Globus pallidus (tissue), 1 donor: ENCODE measurements around the gene IDH2.
A peak's percentile ranks its signal among the peaks of the same experiment; 100 is the strongest.

Experiments
- DNase-seq: peaks from one replicate; pipeline ENCODE4 v3.0.0-alpha.2; 2015; ENCODE audit warnings: low spot score

The IDH2 gene

GRCh38 chr15:90062973-90063769 is 39.1 kb downstream of the IDH2 start:
- DNase-seq = no peak

- DNase-seq = no peak
Observed at GRCh38 chr15:90062462-90062932, 39.8 kb downstream of the IDH2 start.

GRCh38 chr15:90062023-90062442 is 40.2 kb downstream of the IDH2 start:
- peak; percentile 54 for DNase-seq

- no peak for DNase-seq
Observed at GRCh38 chr15:90060797-90061196, 41.5 kb downstream of the IDH2 start.

- peak; percentile 65 for DNase-seq
Observed at GRCh38 chr15:90059208-90059985, 42.9 kb downstream of the IDH2 start.

- DNase-seq = no peak
Observed at GRCh38 chr15:90058775-90059174, 43.5 kb downstream of the IDH2 start.

GRCh38 chr15:90058308-90058707 is 44.0 kb downstream of the IDH2 start:
- no peak for DNase-seq

- no peak for DNase-seq
Observed at GRCh38 chr15:90056529-90056928, 45.7 kb downstream of the IDH2 start.

GRCh38 chr15:90055182-90055581 is 47.1 kb downstream of the IDH2 start:
- no peak for DNase-seq

- no peak for DNase-seq
Observed at GRCh38 chr15:90054618-90055097, 47.6 kb downstream of the IDH2 start.

- no peak for DNase-seq
Observed at GRCh38 chr15:90053685-90054466, 48.4 kb downstream of the IDH2 start.

- no peak for DNase-seq
Observed at GRCh38 chr15:90051874-90052273, 50.4 kb downstream of the IDH2 start.

GRCh38 chr15:90049666-90050604 is 52.3 kb downstream of the IDH2 start:
- no peak for DNase-seq

GRCh38 chr15:90049030-90049429 is 53.2 kb downstream of the IDH2 start:
- no peak for DNase-seq

- DNase-seq = no peak
Observed at GRCh38 chr15:90047956-90048575, 54.2 kb downstream of the IDH2 start.

- no peak for DNase-seq
Observed at GRCh38 chr15:90046911-90047392, 55.3 kb downstream of the IDH2 start.

- no peak for DNase-seq
Observed at GRCh38 chr15:90046289-90046688, 56.0 kb downstream of the IDH2 start.

GRCh38 chr15:90044916-90045371 is 57.3 kb downstream of the IDH2 start:
- no peak for DNase-seq

GRCh38 chr15:90044191-90044590 is 58.1 kb downstream of the IDH2 start:
- DNase-seq = no peak

GRCh38 chr15:90043530-90044010 is 58.7 kb downstream of the IDH2 start:
- DNase-seq = no peak
